Right ventricle myocardium superior (tissue), 1 donor: Measurements from ENCODE around the gene SPP1. TPM values are rescaled to one million over a fixed set of nuclear protein-coding genes. Genes with fewer than 3 reads are reported as not detected.
"Not testable (repeated sequence)": the region's sequence is repeated elsewhere in the genome, so short reads cannot be mapped to it uniquely, and the experiment has no call there.

ENCODE experiments used
- ATAC-seq: fragments of 200-7000 bp; cut with Tn5 transposase; one replicate; pipeline ENCODE4 v1.9.1; 2020; ENCODE audit warnings: mild to moderate bottlenecking; ENCODE audit not compliant: poor library complexity
- DNase-seq: peaks from one replicate; pipeline ENCODE4 v3.0.0-alpha.2; 2020
- intact Hi-C: fragments of 100-400 bp; cut with DNase I; formaldehyde crosslinking; loops from one replicate; pipeline ENCODE4 v1.11.2; 2022
- long read RNA-seq: library from polyadenylated mRNA; unstranded; transcript quantifications from one replicate; pipeline ENCODE4 v2.0.0, GENCODE V29; 2021
- total RNA-seq: library from RNA; stranded (reverse); fragmentation: NEBNext Ultra II Directional; extraction: Animal tissue kit (Norgen Biotek cat#: 25700); gene quantifications from one replicate; pipeline ENCODE4 v1.2.1, GENCODE V29; 2021
- donor health status: DM: no; HTN: yes; CAD: no; lungs with severe emphysema.

The SPP1 gene
- 5.6 TPM for total RNA-seq
- long read RNA-seq, transcript SPP1-203 (7 exons, 1,473 nt) = major isoform, 5 of 7 reads
- long read RNA-seq, partial matches to known transcripts = 1 of 7 reads
- long read RNA-seq, other reads (novel, unspliced or antisense) = 0 of 7 reads

DNA sequence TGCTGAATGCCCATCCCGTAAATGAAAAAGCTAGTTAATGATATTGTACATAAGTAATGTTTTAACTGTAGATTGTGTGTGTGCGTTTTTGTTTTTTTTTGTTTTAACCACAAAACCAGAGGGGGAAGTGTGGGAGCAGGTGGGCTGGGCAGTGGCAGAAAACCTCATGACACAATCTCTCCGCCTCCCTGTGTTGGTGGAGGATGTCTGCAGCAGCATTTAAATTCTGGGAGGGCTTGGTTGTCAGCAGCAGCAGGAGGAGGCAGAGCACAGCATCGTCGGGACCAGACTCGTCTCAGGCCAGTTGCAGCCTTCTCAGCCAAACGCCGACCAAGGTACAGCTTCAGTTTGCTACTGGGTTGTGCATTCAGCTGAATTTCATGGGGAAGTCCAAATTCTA, at the start of gene SPP1:
SPP1 (plus strand) TSS at position 249 of the 400 bp plus-strand sequence. CDS start 1,182 bp downstream, outside the sequence.
- intact Hi-C loops = loop anchor here (10.0 kb wide), 2 partner anchors 301 to 601 kb away; no protein-coding TSS in a partner anchor
- DNase-seq (no peak), ATAC-seq (no peak)

DNA sequence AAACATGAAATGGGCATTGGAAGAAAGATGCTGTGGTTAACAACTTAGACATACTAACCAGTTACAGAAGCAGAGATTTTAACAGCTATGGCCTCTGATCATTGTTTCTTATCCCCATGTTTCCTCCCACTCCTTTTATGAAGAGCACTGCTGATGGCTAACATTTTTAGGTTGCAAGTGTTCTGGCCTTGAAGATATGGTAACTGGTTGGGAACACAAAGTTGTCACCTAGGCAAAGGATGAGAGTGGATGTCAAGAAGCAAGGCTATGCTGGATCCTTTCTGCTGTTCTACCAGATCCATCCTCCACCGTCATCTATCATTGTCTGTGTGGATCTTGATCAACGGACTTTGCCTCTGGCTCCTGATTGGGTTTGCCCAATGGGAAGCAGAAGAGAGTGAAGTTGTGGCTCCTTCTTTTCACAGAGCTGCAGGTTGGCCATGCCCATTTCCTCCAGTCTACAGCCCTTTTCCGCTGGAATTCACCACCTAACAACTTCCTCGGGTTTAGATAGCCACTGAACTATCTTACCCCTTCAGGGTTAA, 48.9 kb upstream of the SPP1 start:
- intact Hi-C loops = loop anchor here (1.0 kb wide), 1 partner anchor 11 kb away; no protein-coding TSS in a partner anchor
- ATAC-seq (no peak), DNase-seq (no peak)

DNA sequence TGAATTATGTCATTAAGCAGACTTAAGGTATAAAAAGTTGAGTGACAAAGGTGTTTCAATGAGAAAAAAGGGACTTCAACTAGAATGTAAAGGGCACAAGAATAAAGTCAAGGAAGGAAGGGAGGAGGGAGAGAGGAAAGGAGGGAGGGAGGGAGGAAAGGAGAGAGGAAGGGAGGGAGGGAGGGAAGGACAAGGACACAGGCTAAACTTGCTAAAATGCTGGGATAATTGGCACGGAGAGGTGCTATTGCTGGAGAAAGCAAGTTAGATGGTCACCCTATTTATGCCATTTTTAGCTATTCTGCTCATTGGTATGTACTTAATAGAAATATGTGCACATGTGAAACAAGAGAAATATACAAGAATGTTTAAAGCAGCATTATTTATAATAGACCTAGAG, 44.9 kb upstream of the SPP1 start:
- no peak for ATAC-seq
- intact Hi-C loops = no loop called here

GRCh38 chr4:87931932-87932331, 43.6 kb upstream of the SPP1 start:
- ATAC-seq = no peak
- intact Hi-C loops = no loop called here
- no peak for DNase-seq

More for the DNA sequence above, 44.9 kb upstream of the SPP1 start:
- no peak for DNase-seq

DNA sequence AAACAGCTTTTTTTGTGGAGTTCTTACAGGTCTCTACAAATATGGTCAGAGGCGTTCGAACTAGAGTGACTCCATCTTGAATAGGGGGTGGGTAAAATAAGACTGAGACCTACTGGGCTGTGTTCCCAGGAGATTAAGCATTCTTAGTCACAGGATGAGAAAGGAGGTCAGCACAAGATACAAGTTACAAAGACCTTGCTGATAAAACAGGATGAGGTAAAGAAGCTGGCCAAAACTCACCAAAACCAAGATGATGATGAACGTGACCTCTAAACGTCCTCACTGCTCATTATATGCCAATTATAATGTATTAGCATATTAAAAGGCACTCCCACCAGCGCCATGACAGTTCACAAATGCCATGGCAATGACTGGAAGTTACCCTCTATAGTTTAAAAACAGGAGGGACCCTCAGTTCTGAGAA, 42.8 kb upstream of the SPP1 start:
- DNase-seq (no peak), ATAC-seq (no peak)
- intact Hi-C loops = no loop called here

GRCh38 chr4:87933337-87933736, 42.2 kb upstream of the SPP1 start:
- intact Hi-C loops = no loop called here
- DNase-seq = no peak
- no peak for ATAC-seq

DNA sequence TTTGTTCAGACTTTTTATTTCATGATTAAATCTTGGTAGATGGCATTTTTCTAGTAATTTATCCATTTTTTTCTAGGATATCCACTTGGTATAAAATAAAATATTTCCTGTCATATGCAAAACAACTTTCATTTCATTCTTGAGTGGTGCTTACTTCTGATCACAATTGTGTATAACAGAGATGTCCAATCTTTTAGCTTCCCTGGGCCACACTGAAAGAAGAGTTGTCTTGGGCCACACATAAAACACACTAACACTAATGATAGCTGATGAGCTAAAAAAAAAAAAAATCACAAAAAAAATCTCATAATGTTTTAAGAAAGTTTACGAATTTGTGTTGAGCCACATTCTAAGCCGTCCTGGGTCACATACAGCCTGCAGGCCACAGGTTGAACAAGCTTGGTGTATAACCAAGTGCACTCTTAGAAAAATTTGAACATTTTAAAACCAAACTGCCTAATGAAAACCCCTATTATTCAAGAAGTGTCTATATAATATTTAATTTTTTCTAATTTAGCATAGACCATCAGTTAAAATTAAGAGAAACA, 41.3 kb upstream of the SPP1 start:
- intact Hi-C loops = no loop called here
- no peak for ATAC-seq
- DNase-seq = no peak

DNA sequence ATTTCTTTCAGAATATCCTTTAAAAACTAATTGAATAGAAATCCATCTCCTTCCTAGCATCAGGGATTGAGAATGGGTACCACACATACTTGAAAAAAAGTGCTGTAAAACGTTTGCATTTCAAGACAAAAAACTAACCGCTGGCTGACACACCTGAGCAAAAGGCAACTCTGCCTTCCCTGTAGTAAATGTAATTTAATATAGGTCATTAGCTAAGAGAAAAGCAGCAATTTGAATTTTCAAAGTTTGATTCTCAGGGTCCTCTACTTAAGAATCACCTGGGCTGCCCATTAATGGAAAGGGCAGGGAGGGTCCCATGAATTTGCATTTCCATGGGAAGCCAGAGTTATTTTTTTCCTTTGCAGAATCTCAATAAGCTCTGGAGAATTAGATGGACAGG, 40.5 kb upstream of the SPP1 start:
- ATAC-seq (no peak), DNase-seq (no peak)
- intact Hi-C loops = no loop called here

DNA sequence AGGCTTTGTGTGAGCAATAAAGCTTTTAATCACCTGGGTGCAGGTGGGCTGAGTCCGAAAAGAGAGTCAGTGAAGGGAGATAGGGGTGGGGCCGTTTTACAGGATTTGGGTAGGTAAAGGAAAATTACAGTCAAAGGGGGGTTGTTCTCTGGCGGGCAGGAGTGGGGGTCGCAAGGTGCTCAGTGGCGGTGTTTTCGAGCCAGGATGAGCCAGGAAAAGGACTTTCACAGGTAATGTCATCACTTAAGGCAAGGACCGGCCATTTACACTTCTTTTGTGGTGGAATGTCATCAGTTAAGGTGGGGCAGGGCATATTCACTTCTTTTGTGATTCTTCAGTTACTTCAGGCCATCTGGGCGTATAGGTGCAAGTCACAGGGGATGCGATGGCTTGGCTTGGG, 39.6 kb upstream of the SPP1 start:
- DNase-seq, ATAC-seq, intact Hi-C loops: not testable (repeated sequence)

GRCh38 chr4:87937523-87937922, 38.0 kb upstream of the SPP1 start:
- no peak for DNase-seq
- no peak for ATAC-seq
- intact Hi-C loops = loop anchor here (1.0 kb wide), 1 partner anchor 11 kb away; no protein-coding TSS in a partner anchor

GRCh38 chr4:87938746-87939145, 36.8 kb upstream of the SPP1 start:
- intact Hi-C loops = no loop called here
- DNase-seq (no peak), ATAC-seq (no peak)

GRCh38 chr4:87939978-87940690, 35.4 kb upstream of the SPP1 start:
- intact Hi-C loops = no loop called here
- no peak for ATAC-seq
- DNase-seq = no peak

DNA sequence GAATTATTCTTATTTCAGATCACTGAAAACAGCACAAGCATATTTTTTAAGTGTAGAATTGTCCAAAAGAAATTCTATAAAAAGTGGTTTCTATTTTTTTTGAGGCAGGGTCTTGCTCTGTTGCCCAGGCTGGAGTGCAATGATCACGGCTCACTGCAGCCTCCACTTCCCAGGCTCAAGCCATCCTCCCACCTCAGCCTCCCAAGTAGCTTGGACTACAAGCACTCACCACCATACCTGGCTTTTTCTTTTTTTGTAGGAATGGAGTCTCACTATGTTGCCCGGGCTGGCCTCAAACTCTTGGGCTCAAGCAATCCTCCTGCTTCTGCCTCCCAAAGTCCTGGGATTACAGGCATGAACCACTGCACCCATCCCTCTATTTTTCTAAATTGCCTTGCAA, 34.7 kb upstream of the SPP1 start:
- intact Hi-C loops = not testable (repeated sequence)

DNA sequence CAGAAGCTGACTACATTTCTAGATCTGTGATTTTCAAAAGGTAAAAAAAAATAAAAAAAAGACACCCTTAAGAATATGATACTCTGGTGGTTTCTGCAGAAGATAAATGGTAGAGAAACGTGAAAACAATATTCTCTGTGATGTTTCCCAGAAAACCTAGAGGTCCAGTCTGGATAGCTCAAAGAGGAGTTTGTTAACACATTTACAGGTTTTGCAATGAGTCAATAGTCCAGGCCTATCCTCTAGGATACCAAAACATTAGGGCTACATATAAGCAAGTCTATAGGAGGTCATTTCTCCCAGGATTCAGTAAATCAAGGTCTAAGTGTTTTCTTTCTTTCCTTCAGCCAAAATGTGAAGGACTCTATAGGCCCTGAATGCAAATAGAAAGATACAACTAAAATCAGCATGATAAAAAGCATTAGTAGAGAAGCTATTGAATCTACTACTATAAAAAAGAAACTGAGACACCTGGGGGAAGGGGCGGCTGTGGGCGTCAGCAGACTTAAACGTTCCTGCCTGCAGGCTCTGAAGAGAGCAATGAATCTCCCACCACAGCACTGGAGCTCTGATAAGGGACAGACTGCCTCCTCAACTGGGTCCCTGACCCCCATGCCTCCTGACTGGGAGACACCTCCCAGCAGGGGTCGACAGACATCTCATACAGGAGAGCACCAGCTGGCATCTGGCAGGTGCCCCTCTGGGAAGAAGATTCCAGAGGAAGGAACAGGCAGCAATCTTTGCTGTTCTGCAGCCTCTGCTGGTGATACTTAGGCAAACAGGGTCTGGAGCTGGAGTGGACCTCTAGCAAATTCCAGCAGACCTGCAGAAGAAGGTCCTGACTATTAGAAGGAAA, 33.7 kb upstream of the SPP1 start:
- intact Hi-C loops = no loop called here
- ATAC-seq = no peak
- no peak for DNase-seq

More for the DNA sequence above, 34.7 kb upstream of the SPP1 start:
- not testable (repeated sequence) for DNase-seq, ATAC-seq

DNA sequence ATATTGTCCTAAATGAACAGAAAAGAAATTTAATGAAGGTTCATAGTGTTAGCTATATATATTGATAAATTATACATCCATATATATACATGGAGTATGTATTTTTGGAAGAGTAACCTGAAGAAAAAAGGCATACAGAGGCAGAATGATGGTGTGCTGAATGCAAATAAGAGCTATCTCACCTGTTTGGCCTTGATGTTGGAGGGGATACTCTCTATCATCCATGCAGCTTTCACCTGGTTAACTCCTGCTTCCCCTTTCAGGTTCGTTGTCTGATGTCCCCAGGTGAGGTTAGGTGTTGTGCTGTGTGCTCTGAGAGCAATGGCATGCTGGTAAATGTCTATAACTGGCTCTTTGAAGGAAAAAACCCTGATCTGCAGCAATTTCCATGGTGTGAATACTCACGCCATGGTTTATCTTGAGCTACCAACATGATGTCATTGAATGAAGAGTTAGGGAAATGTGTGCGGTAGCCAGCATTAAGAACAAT, 31.8 kb upstream of the SPP1 start:
- DNase-seq (no peak), ATAC-seq (no peak)
- intact Hi-C loops = no loop called here

DNA sequence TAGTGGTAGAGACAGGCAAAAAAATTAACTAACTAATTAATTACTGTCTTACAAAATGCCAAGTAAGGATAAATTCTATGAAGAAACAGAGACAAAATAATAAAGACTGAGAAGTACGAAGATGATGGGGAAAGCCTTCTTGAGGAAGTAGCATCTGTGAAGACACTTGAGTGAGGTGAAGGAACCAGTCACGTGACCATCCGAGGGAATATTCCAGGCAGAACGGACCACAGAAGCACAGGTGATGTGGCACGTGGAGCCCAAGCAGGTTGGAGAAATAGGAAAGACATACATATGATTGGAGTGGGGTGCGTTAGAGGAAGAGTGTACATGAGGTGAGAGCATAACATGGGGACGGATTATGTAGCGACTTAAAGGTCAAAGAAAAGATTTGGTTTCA, 30.5 kb upstream of the SPP1 start:
- no peak for DNase-seq
- ATAC-seq = no peak
- intact Hi-C loops = no loop called here

GRCh38 chr4:87946766-87947165, 28.7 kb upstream of the SPP1 start:
- intact Hi-C loops = no loop called here
- no peak for ATAC-seq
- DNase-seq = no peak

DNA sequence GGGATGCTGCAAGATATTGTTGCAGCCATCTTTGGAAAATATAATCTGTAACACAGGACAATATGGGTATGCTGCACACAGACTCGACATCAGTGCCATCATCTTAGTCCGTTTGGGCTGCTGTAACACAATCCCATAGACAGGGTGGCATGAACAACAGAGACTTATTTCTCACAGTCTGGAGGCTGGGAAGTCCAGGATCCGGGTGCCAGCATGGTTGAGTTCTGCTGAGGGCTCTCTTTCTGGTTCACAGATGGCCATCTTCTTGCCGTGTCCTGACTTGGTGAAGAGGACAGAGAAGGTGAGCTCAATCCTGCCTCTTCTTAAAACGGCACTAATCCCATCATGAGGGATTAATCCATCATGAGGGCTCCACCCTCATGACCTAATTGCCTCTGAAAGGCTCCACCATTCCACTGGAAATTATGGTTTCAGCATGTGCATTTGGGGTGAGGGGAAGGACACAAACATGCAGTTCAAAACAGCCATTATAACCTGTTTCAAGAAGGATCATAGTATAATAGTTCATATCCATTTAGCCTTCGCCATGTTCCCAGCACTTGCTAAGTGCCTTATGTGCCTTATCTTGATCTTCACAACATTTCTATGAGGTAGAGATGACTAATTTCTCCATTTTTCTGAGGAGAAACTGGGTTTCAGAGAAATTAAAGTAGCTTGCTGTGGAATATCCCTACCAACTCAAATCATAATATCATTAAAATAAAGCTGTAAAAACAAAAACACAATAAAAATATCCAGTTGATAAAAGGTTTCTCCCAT, 27.9 kb upstream of the SPP1 start:
- intact Hi-C loops = no loop called here
- no peak for DNase-seq
- no peak for ATAC-seq
